Hepatocyte (in vitro differentiated cells): ENCODE data around the gene SLC38A10.

Experiments
- EZH2phosphoT487 ChIP-seq: fragments of 200-600 bp; sonication (generic); IDR thresholded peaks from one replicate; pipeline ENCODE4 v1.6.1; 2018; ENCODE audit warnings: antibody characterized with exemption, mild to moderate bottlenecking, low read depth, moderate library complexity; ENCODE audit not compliant: unreplicated experiment, severe bottlenecking
- TF ChIP-seq, protein P1 (sequence below): fragments of 200-600 bp; sonication (generic); IDR thresholded peaks from 2 replicates; pipeline ENCODE4 v1.5.1; 2016; ENCODE audit warnings: antibody characterized with exemption, mild to moderate bottlenecking; ENCODE audit not compliant: poor library complexity

DNA sequence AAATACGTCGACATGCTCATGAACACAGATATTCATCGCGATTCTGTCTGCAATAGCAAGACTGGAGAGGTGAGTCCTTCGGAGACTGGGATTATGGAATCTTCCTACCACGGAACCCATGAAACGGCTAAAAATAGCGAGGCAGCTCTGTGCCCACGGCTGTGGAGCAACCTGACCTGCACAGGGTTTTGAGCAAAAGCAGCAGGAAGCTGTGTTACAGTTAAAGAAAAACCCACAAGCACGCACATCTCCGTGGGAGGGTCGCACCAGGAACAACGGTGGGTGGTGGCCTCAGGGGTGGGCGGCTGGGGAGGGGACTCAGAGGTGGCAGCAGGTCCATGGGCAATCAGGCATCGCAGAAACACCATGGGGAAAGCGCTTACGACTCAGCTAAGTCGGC, 24.8 kb downstream of the SLC38A10 start:
- TF ChIP-seq, protein P1, sequence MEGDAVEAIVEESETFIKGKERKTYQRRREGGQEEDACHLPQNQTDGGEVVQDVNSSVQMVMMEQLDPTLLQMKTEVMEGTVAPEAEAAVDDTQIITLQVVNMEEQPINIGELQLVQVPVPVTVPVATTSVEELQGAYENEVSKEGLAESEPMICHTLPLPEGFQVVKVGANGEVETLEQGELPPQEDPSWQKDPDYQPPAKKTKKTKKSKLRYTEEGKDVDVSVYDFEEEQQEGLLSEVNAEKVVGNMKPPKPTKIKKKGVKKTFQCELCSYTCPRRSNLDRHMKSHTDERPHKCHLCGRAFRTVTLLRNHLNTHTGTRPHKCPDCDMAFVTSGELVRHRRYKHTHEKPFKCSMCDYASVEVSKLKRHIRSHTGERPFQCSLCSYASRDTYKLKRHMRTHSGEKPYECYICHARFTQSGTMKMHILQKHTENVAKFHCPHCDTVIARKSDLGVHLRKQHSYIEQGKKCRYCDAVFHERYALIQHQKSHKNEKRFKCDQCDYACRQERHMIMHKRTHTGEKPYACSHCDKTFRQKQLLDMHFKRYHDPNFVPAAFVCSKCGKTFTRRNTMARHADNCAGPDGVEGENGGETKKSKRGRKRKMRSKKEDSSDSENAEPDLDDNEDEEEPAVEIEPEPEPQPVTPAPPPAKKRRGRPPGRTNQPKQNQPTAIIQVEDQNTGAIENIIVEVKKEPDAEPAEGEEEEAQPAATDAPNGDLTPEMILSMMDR: no peak
- TF ChIP-seq EZH2phosphoT487: no peak
